Large intestine (tissue), 3 donors: ENCODE measurements around the gene HSPB2. TPM values are rescaled to one million over a fixed set of nuclear protein-coding genes. Genes with fewer than 3 reads are reported as not detected.
"Not testable (repeated sequence)": the region's sequence is repeated elsewhere in the genome, so short reads cannot be mapped to it uniquely, and the experiment has no call there.

Experiments used
- DNase-seq, 2 donors: peaks; one replicate each; pipeline versions ENCODE4 v3.0.0 to v3.0.0-alpha.2; 2013
- H3K27ac ChIP-seq: one replicate; pipeline ENCODE4 v1.5.1; 2013; ENCODE audit warnings: low read length
- H3K27me3 ChIP-seq: 2 replicates; pipeline ENCODE4 v1.6.1; 2013; ENCODE audit warnings: low read length; ENCODE audit not compliant: control insufficient read depth, insufficient read depth
- H3K36me3 ChIP-seq: 2 replicates; pipeline ENCODE4 v1.6.1; 2013; ENCODE audit warnings: low read length; ENCODE audit not compliant: control insufficient read depth, insufficient read depth
- H3K4me1 ChIP-seq: one replicate; pipeline ENCODE4 v1.6.1; 2013; ENCODE audit warnings: low read length; ENCODE audit not compliant: control insufficient read depth, insufficient read depth
- H3K4me3 ChIP-seq: one replicate; pipeline ENCODE4 v1.5.1; 2013; ENCODE audit warnings: low read length
- H3K9me3 ChIP-seq: one replicate; pipeline ENCODE4 v1.6.1; 2013; ENCODE audit warnings: mild to moderate bottlenecking, low read depth, low read length, moderate library complexity; ENCODE audit not compliant: control insufficient read depth
- WGBS: methylation state at CpG from one replicate; pipeline ENCODE4 v1.1.5; 2013; ENCODE audit warnings: low lambda C conversion rate; ENCODE audit not compliant: insufficient coverage; 5-methylcytosine and 5-hydroxymethylcytosine counted together
- polyA plus RNA-seq: library from polyadenylated mRNA; unstranded; fragments of 120-200 nt; gene quantifications from one replicate; pipeline ENCODE4 v1.2.1, GENCODE V29; 2013

Gene HSPB2
- polyA plus RNA-seq, 1 donor, result 4.3 TPM

GRCh38 chr11:111885053-111885452 lies 27.5 kb upstream of the HSPB2 start:
- not testable (repeated sequence) for H3K9me3 ChIP-seq, DNase-seq, H3K27ac ChIP-seq, H3K27me3 ChIP-seq, H3K4me3 ChIP-seq, H3K4me1 ChIP-seq, H3K36me3 ChIP-seq
- WGBS, result 72% methylated on average over 3 of the region's 4 CpGs

DNA sequence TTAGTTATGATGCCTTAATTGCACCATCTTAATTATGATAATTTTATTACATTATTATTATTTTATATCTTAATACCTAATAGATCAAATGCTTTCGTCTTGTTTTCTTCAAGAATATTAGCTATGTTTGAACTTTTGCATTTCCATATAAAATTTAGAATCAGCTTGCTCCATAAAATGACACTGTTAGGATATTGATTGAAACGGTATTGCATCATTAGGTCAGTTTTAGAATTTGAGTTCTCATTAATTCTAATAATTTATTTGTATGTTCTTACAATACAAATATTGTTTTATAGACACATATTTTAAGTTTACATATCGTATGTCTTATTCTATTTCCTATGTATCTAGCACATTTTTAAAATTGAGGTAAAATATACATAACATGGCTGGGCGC lies 26.5 kb upstream of the HSPB2 start:
- H3K4me3 ChIP-seq, result no peak overlapping the region
- H3K27me3 ChIP-seq, result no peaks in the 10 kb centered on the region
- H3K4me1 ChIP-seq, result no peaks in the 10 kb centered on the region
- H3K9me3 ChIP-seq, result no peaks in the 10 kb centered on the region
- no peak for DNase-seq
- no peak overlapping the region for H3K27ac ChIP-seq
- 100% methylated on average over 3 of the region's 4 CpGs for WGBS
- H3K36me3 ChIP-seq, result no peaks in the 10 kb centered on the region

- 95% methylated on average over 2 of the region's 2 CpGs for WGBS
- no peaks in the 10 kb centered on the region for H3K27me3 ChIP-seq
- no peak for DNase-seq
- H3K4me1 ChIP-seq, result no peaks in the 10 kb centered on the region
- H3K27ac ChIP-seq, result no peak overlapping the region
- H3K36me3 ChIP-seq, result no peaks in the 10 kb centered on the region
- no peaks in the 10 kb centered on the region for H3K9me3 ChIP-seq
- no peak overlapping the region for H3K4me3 ChIP-seq
Measured at GRCh38 chr11:111886844-111887243, 25.7 kb upstream of the HSPB2 start.

DNA sequence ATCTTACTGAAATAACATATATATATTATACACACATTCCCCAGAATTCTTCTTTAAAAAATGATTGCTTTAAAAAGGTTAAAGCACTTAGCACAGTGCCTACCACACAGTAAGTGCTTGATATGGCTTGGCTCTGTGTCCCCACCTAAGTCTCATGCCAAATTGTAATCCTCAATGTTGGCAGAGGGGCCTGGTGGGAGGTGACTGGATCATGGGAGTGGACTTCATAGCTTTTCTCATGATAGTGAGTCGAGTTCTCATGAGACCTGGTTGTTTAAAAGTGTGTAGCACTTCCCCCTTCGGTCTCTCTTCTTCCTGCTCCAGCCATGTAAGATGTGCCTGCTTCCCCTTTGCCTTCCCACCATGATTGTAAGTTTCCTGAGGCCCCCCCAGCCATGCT lies 7.1 kb upstream of the HSPB2 start:
- H3K4me3 ChIP-seq, result no peak overlapping the region
- H3K4me1 ChIP-seq, result no peaks in the 10 kb centered on the region
- H3K9me3 ChIP-seq, result no peaks in the 10 kb centered on the region
- H3K27ac ChIP-seq, result no peak overlapping the region
- no peaks in the 10 kb centered on the region for H3K27me3 ChIP-seq
- WGBS, result 80% methylated on average over 2 of the region's 2 CpGs
- no peaks in the 10 kb centered on the region for H3K36me3 ChIP-seq
- DNase-seq, result no peak

GRCh38 chr11:111906680-111907079 lies 5.9 kb upstream of the HSPB2 start:
- no peak for DNase-seq
- no CpG with 5 or more reads among the region's 1 CpG for WGBS
- Histone ChIP-seq H3K36me3 (no peaks in the 10 kb centered on the region), H3K27me3 (no peaks in the 10 kb centered on the region), H3K4me3 (no peak overlapping the region), H3K9me3 (no peaks in the 10 kb centered on the region), H3K4me1 (peaks cover 7% of the 10 kb centered on the region), H3K27ac (no peak overlapping the region)

DNA sequence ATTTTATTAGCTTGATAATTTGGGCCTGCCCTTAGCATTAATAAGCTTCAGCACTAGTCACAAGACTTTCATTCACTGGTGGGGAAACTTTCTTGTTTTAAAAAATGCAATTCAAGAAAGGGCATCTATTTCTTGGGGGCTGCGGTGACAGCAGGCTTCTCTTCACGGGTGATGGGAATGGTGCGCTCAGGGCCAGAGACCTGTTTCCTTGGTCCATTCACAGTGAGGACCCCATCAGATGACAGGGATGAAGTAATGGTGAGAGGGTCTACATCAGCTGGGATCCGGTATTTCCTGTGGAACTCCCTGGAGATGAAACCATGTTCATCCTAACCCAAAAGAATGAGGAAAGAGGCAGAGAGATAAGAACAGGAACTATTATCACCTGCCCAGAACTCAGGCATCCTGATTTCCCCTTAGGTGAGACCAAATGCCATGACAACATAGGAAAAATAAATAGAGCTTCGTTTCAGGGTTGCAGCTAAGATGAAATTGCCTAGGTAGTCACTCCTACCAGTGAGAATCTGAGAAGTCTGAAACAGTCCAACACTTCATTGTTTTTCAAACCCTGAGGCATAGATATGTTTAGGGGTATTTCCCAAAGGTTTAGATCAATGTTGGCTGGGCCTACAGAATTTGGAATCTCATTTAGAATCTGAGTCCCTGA lies 3.8 kb upstream of the HSPB2 start:
- Histone ChIP-seq H3K27me3 (peaks cover 14% of the 10 kb centered on the region), H3K9me3 (no peaks in the 10 kb centered on the region), H3K4me1 (peaks cover 14% of the 10 kb centered on the region), H3K27ac (no peak overlapping the region), H3K36me3 (no peaks in the 10 kb centered on the region), H3K4me3 (no peak overlapping the region)
- no CpG with 5 or more reads among the region's 5 CpGs for WGBS
- DNase-seq, result no peak

DNA sequence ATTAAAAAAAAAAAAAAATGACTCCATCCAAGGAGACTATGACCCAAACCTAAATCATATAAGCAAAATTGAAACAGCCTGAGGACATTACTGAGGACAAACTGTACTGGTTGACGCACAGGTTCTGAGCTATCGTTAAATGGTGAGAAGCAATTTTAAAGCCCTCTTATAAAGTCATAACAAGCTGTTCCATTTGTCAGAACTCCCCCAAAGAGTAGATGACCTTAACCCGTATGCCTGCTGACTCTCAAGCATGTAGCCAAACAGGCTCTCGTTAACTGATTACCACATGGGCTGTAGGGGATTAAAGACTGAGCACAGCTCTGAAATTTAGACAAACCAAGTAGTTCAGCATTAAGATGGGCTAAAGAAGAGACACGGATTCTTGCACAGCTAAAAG lies 3.2 kb upstream of the HSPB2 start:
- no peaks in the 10 kb centered on the region for H3K36me3 ChIP-seq
- WGBS, result no CpG with 5 or more reads among the region's 5 CpGs
- no peak for DNase-seq
- H3K9me3 ChIP-seq, result no peaks in the 10 kb centered on the region
- peaks cover 14% of the 10 kb centered on the region for H3K27me3 ChIP-seq
- H3K27ac ChIP-seq, result no peak overlapping the region
- H3K4me1 ChIP-seq, result peaks cover 14% of the 10 kb centered on the region
- no peak overlapping the region for H3K4me3 ChIP-seq

GRCh38 chr11:111910676-111911562 lies 1.6 kb upstream of the HSPB2 start:
- Histone ChIP-seq H3K36me3 (no peaks in the 10 kb centered on the region), H3K27me3 (peaks cover 14% of the 10 kb centered on the region), H3K9me3 (no peaks in the 10 kb centered on the region), H3K4me3 (peak overlapping the region; percentile 29), H3K4me1 (peaks cover 14% of the 10 kb centered on the region), H3K27ac (peak overlapping the region; percentile 65)
- DNase-seq, result peak in 1 of 2 donors; percentile 30
- WGBS, result 60% methylated on average over 2 of the region's 9 CpGs

GRCh38 chr11:111911563-111912401 lies 752 bp upstream of the HSPB2 start, which contains the start of gene CRYAB:
Gene CRYAB, minus strand, starts transcription at chr11:111911770. Its CDS starts 46 bp downstream, at chr11:111911724.
- DNase-seq, result peak; percentile 48 to 70
- Histone ChIP-seq H3K9me3 (no peaks in the 10 kb centered on the region), H3K27me3 (peaks cover 14% of the 10 kb centered on the region), H3K4me3 (peak within 1 kb of the TSS; percentile 29), H3K27ac (peak within 1 kb of the TSS; percentile 65), H3K4me1 (peaks cover 14% of the 10 kb centered on the region), H3K36me3 (no peaks in the 10 kb centered on the region)
- 95% methylated on average over 4 of the region's 17 CpGs for WGBS
